GM18873 (cell line): Measurements from ENCODE around the gene MLH3.

Source experiments
- ATAC-seq: cut with Tn5 transposase; IDR thresholded peaks from one replicate; pipeline ENCODE4 v1.9.1; 2021; ENCODE audit warnings: mild to moderate bottlenecking, moderate library complexity, moderate number of reproducible peaks; ENCODE audit not compliant: unreplicated experiment, low FRiP score

Gene MLH3

GRCh38 chr14:75050852-75051555 lies at the start of gene MLH3:
Gene MLH3, minus strand, starts transcription at chr14:75051467. Its CDS starts 1,812 bp downstream, at chr14:75049655.
- ATAC-seq: no peak

- ATAC-seq: no peak
These were observed 47.4 kb upstream of the MLH3 start for GRCh38 chr14:75098682-75099081.

GRCh38 chr14:75098212-75098611 lies 46.9 kb upstream of the MLH3 start:
- no peak for ATAC-seq

- ATAC-seq: no peak
These were observed 45.7 kb upstream of the MLH3 start for GRCh38 chr14:75096959-75097358.

GRCh38 chr14:75095690-75096089 lies 44.4 kb upstream of the MLH3 start:
- ATAC-seq: no peak

GRCh38 chr14:75094896-75095295 lies 43.6 kb upstream of the MLH3 start:
- ATAC-seq: no peak

- ATAC-seq: no peak
These were observed 41.4 kb upstream of the MLH3 start for GRCh38 chr14:75092698-75093097.

- no peak for ATAC-seq
These were observed 40.0 kb upstream of the MLH3 start for GRCh38 chr14:75091251-75091650.

GRCh38 chr14:75090353-75090752 lies 39.1 kb upstream of the MLH3 start:
- ATAC-seq: no peak

- ATAC-seq: no peak
These were observed 37.5 kb upstream of the MLH3 start for GRCh38 chr14:75088566-75089373.

GRCh38 chr14:75088153-75088552 lies 36.9 kb upstream of the MLH3 start:
- ATAC-seq: no peak

GRCh38 chr14:75084513-75084912 lies 33.2 kb upstream of the MLH3 start:
- no peak for ATAC-seq

- ATAC-seq: no peak
These were observed 32.0 kb upstream of the MLH3 start for GRCh38 chr14:75083271-75083670.

- no peak for ATAC-seq
These were observed 30.5 kb upstream of the MLH3 start for GRCh38 chr14:75081660-75082229.

- no peak for ATAC-seq
These were observed 28.3 kb upstream of the MLH3 start for GRCh38 chr14:75079521-75079920.

GRCh38 chr14:75077794-75078193 lies 26.5 kb upstream of the MLH3 start:
- no peak for ATAC-seq

- no peak for ATAC-seq
These were observed 19.1 kb upstream of the MLH3 start for GRCh38 chr14:75070383-75070782.

- ATAC-seq: no peak
These were observed 18.5 kb upstream of the MLH3 start for GRCh38 chr14:75069811-75070145.

- no peak for ATAC-seq
These were observed 18.0 kb upstream of the MLH3 start, which contains the start of gene ZC2HC1C for GRCh38 chr14:75069121-75069810. Gene ZC2HC1C, plus strand, starts transcription at chr14:75069641. Its CDS starts 933 bp downstream, at chr14:75070574.

GRCh38 chr14:75068294-75069120 lies 17.2 kb upstream of the MLH3 start:
- ATAC-seq: no peak
